Stimulated activated CD8-positive, alpha-beta memory T cell treated with anti-CD3 and anti-CD28 coated beads, Interleukin-12 subunit alpha, Interleukin-12 subunit beta, amount 100 ng/mL, for 1 hour (primary cell): ENCODE data around the gene ADISSP.
A peak's percentile ranks its signal among the peaks of the same experiment; 100 is the strongest.

Source experiments
- DNase-seq: peaks from one replicate; pipeline ENCODE4 v3.0.0-alpha.2; 2020; ENCODE audit warnings: low read depth

ADISSP gene

DNA sequence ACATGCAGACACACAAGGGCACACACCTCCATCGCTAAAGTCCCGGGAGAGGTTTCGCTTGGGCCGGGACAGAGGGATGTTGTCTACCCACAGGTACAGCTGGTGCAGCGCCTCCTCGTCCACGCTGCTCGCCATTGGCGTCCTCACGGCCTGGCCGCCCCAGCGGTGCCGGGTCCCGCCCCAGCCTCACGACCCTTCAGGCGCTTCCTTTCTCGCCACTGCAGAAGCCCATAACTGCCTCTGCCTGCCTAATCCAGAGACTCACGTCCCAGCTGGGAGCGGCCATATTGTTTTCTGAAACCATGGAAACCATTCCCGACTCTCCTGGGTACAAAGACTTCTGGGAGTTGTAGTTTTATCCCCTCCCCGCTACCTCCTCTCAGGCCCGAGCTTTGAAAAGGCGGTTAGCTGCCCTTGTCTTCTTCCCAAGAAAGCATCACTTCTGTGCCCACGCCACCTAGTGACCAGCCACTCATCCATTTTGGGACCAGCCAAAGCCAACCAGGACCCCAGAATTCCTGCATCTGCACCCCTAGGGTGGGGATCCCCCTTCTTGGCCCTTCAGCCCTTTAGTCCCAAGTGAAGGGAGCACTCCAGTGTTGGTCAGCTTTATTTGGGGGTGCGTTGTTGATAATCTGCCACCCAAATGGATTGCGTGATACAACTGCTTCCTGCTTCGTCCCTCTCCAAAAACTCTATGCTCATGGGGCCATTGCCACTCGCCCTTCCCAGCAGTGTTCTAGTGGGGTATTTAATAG, 13.8 kb upstream of the ADISSP start, which contains the start of gene SPEF1:
TSS of gene SPEF1 (minus strand) at position 296 of the 758 bp plus-strand sequence. CDS start at position 135, 161 bp downstream.
- no peak for DNase-seq

GRCh38 chr20:3778976-3779375, 11.4 kb upstream of the ADISSP start:
- no peak for DNase-seq

DNA sequence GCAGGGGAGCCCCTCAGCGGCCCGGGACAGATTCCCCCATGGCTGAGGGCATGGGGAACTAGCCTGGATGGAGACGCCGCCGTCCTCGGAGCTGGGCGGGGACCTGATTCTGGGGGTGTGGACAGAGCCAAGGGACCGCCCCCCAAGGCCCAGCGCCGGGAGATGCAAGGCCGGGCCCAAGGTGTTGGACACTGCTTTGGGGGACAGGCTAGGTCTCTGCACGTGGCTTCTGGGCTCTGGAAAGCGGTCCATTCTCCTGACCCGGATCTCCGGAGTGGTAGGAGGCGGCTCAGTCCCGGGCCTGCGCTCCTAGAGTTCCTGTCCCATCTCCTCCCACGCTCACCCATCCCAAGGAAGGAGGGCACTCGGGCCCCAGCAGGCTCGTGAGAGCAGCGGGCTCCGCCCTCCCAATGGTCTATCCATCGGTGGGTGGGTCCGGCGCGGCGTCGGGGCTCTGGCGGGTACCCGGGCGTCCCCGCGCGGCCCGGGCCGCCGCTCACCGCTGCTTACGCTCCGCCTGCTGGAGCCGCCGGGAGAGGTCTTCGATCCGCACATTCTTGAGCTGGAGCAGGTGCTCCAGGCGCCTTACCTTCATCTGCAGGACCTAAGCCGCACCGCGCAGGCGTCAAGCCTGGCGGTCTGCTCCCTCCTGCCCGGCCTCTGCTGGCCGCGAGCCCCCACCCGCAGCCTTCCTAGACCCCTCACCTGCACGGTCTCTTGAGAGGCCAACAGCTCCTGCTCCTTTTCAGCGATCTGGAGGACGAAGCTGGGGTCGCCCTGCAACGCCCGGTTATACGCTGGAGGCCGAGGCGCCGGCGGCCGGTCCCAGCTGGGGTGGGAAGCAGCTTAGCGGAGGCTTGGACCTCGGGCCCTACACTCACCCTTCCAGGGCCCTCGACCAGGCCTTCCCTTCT, 10.4 kb upstream of the ADISSP start:
- no peak for DNase-seq

GRCh38 chr20:3777381-3777715, 9.8 kb upstream of the ADISSP start:
- DNase-seq = no peak

DNA sequence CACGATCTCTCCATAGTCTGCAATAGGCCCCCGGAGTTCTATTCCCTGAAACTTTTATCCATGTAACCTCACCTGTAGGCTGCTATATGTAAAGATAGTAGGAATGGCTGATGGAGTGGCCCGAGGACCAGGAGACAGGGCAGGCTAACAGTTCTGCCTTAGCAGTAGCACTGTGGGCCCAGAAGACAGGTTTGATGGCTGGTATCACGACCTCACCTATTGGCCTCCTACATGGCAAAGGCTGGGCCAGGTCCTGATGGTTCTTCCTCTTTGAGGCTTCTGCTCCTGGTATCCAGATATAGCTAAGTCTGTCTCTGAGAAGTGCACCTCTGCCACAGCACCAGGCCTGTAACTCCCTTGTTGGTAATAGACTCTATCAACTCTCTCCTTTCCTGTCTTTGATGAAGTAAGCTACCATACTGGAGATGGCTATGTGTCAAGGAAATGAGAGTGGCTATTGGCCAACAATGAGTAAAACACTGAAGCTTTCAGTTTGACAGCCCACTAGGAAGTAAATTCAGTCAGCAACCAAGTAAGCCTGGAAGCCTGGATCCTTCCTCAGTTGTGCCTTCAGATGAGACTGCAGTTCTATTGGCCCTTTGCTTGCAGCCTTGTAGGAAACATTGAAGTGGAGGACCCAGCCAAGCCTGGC, 8.0 kb upstream of the ADISSP start:
- no peak for DNase-seq

DNA sequence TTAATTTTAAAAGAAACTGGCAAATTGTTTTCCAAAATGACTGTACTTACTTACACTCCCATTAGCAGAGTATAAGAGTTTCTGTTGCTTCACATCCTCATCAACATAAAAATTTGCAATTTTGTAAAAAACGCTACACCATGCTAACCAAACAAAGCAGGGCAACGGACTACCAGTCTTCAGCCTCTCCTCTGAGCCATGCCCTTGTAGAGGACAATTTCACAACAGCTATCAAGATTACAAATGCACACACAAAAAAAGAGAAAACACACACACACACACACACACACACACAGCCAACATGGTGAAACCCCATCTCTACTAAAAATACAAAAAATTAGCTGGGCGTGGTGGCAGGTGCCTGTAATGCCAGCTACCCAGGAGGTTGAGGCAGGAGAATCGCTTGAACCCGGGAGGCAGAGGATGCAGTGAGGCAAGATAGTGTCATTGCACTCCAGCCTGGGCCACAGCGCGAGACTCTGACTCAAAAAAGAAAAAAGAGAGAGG, 4.1 kb upstream of the ADISSP start:
- no peak for DNase-seq

DNA sequence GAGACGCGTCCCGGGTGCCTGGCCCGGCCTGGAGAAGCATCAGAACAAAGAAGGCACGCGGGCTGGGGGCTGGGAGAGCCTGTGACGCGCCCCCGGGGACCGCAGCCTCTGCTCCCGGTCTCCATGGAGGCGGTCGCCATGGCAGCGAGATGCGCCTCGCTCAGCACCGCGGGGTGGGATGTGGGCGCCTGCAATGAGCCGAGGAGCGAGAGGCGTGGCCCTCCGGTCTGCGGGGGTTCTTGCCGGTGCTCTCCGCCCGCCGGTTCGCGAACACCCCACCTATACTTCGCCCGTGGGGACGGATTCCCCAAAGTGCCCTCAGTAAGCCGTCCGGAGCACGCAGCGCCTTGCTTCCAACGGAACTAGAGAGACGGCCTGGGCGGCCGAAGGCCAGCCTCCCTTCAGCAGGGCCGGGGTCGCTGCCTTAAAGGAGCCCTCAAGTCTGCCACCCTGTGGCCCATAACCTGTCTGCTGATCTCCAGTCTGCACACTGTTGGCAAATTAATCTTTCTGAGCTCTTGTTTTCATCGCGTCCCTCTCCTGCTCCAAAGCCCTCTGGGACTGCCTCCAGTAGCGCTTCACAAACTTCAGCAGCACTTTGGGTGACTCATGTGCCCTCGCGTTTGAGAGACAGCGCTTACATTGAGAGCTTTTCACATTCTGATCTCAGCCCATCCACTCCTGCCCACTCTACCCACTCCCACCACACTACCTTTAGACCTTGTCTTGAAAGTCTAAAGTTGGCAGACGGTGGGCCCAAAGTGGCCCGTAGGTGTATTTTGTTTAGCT, 983 bp upstream of the ADISSP start:
- peak; percentile 72 for DNase-seq

GRCh38 chr20:3767110-3767426, 485 bp downstream of the ADISSP start:
- no peak for DNase-seq

DNA sequence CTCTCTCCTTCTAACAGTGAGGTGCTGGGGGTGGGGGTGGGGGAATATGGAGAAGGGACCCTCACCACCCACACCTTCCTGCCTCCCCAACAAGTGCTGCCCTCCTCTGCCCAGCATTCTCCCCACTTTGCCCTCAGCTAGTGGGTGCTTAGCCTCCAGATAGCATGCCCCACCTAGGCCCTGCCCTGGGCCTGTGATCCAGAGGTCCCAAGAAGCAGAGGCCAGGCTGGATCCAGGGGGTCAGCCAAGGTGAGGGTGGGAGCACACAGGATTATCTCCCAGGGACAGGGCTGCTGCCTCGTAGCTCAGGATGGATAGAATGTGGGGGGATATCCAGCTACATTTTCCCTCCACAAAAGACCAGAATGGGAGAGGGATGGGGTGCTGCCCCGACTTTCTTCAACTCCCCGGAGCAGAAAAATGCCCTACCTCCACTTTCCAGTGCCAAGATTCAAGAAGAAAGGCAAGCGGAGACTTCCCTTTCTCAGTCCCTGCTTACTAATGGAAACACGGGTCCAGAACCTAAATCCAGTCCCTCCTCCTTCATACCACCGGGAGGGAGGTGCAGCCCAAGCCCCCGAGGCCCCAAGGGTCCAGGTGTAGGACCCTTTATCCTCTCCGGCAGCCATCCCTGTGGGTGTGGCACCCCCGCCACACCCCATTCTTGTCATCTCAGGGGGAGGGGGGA, 987 bp downstream of the ADISSP start:
- DNase-seq = no peak

GRCh38 chr20:3765171-3765882, 2.2 kb downstream of the ADISSP start:
- no peak for DNase-seq

GRCh38 chr20:3764659-3765058, 2.9 kb downstream of the ADISSP start:
- DNase-seq = no peak

GRCh38 chr20:3763671-3764601, 3.6 kb downstream of the ADISSP start:
- no peak for DNase-seq

DNA sequence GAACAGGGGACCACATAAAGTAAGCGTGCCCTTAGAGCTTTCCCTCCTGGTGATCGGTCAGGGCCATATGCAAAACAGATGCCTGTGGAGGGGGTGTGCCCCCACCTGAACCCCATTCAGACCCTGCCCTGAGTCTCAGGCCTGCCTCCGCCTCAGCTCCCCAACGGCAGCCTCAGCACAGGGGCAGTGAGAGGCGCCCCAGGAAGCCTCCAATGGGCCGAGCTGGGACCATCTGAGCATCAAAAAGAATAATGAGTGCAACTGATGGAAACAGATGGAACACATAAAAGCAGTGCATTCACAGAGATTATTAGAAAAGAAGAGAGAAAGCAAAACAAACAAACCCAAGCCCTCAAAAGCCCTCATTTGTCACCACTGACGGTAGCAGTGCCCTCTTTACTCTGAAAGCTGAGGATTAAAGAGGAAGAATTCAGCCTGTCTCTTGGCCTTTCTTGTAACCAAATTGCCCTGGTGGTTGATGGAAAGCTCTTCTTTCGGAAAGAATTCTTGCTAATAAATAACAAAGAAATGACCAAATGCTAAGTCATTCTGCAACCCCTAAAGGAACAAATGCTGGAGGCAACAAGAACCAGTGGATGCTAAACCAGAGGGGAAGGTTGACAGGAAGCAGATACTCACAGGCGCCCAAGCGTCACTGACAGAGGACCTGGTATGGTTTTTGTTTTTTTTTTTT, 6.8 kb downstream of the ADISSP start:
- DNase-seq = no peak

- no peak for DNase-seq
Measured at GRCh38 chr20:3759884-3760283, 7.7 kb downstream of the ADISSP start.

- DNase-seq = no peak
Measured at GRCh38 chr20:3759316-3759823, 8.2 kb downstream of the ADISSP start.

DNA sequence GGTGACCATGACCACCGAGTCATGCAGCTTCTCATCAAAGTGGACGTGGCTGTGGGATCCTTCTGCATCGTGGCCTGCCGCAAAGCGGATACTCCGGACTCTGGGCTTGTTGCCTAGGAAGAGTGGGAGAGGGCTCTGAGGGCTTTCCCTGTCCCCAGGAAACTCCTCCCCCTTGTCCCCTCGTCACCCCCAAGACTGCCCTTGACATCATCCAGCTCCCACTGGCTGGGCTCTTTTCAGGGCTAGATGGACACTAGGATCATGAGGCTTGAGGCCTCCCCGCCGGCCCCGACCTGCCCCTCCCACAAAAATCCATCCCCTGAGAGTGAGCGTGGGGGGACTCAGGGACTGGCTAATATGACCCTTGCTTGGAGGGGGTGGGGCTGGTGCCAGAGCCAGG, 9.0 kb downstream of the ADISSP start:
- no peak for DNase-seq

GRCh38 chr20:3757268-3757667, 10.3 kb downstream of the ADISSP start:
- DNase-seq = no peak

DNA sequence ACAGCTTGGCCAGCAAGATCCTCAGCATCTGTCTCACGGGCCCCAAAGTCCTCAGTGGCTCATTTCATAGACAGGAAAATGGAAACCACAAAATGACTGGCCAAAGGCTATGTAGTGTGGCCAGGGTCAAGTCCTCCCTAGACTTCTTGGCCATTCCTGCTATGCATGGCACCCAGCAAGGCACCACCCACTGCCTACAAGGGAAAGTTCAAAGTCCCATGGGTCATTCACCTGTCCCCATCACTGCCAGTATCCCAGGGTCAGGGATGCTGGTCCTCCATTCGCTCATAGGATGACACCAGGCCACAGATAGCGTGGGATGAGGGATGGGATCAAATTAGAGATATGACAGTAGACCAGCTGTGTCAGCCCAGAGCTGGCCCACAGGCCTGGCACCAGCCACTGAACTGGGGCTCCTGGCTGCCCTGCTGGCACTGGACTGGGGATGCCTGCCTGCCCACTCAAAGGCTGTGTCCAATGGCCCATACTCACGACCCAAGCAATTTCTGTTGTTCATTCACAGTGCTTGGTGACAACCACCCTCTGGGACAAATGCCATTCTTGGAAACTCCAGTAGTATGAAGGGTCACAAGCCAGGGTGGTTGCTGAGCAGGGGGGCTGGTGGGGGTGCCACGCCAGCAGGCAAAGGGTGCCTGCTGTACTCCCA, 11.6 kb downstream of the ADISSP start:
- no peak for DNase-seq
